Chondrocyte (in vitro differentiated cells): ENCODE data around the gene RNF208. TPM values are rescaled to one million over a fixed set of nuclear protein-coding genes. Genes with fewer than 3 reads are reported as not detected.
"Not testable (repeated sequence)": the region's sequence is repeated elsewhere in the genome, so short reads cannot be mapped to it uniquely, and the experiment has no call there.

Experiments
- DNase-seq: peaks from one replicate; pipeline ENCODE4 v3.0.0; 2021; ENCODE audit warnings: mixed read lengths, low spot score
- H3K27ac Mint-ChIP-seq: one replicate; pipeline ENCODE4 v1.8.0; 2021; ENCODE audit warnings: mild to moderate bottlenecking, moderate library complexity, mixed read lengths; ENCODE audit not compliant: unreplicated experiment
- H3K27me3 Mint-ChIP-seq: 2 replicates; pipeline ENCODE4 v1.8.0; 2021; ENCODE audit warnings: low read depth, mixed read lengths
- H3K36me3 Mint-ChIP-seq: 2 replicates; pipeline ENCODE4 v1.8.0; 2021; ENCODE audit warnings: low read depth, mixed read lengths
- H3K4me1 Mint-ChIP-seq: 2 replicates; pipeline ENCODE4 v1.8.0; 2021; ENCODE audit warnings: low read depth, mild to moderate bottlenecking, mixed read lengths
- H3K4me3 Mint-ChIP-seq: one replicate; pipeline ENCODE4 v1.8.0; 2021; ENCODE audit warnings: mild to moderate bottlenecking, moderate library complexity, mixed read lengths; ENCODE audit not compliant: unreplicated experiment
- H3K9me3 Mint-ChIP-seq: 2 replicates; pipeline ENCODE4 v1.8.0; 2021; ENCODE audit warnings: low read depth, mixed read lengths
- CTCF ChIP-seq: fragments of 200-600 bp; sonication (generic); IDR thresholded peaks from 2 replicates; pipeline ENCODE4 v1.5.0; 2021; ENCODE audit warnings: antibody characterized with exemption, mild to moderate bottlenecking, moderate library complexity
- total RNA-seq: library from RNA; stranded (reverse); gene quantifications from 3 replicates; pipeline ENCODE4 v1.2.1, GENCODE V29; 2021

Gene RNF208
- total RNA-seq, 1 donor from 2014 or later, result 3.3 TPM

- Mint-ChIP-seq H3K27ac (no peak overlapping the region), H3K36me3 (peaks cover 7% of the 10 kb centered on the region), H3K4me1 (peaks cover 24% of the 10 kb centered on the region), H3K4me3 (no peak overlapping the region), H3K27me3 (no peaks in the 10 kb centered on the region), H3K9me3 (no peaks in the 10 kb centered on the region)
- TF ChIP-seq CTCF, result no peak
- DNase-seq, result no peak
These were observed 42.0 kb upstream of the RNF208 start for GRCh38 chr9:137264067-137264466.

DNA sequence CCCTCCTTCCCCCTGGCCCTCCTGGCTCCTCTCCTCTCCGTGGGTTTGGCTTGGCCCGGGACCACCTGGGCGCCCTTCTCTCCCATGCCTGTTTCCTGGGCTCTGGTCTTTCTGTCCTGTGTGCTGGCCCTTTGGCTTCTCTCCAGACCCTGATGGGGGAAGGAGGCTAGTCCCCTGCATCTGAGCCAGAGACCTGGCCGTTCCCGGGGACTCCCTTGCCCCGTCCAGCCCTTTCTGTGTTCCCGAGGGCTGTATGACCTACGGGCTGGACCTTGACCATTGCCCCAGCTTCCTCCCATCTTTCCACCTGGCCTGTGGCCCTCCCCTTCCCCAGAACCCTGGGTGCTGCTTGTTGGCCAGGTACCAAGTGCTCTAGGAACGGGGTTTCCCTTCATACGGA lies 41.5 kb upstream of the RNF208 start:
- Mint-ChIP-seq H3K27ac (no peak overlapping the region), H3K9me3 (no peaks in the 10 kb centered on the region), H3K27me3 (no peaks in the 10 kb centered on the region), H3K4me1 (peaks cover 19% of the 10 kb centered on the region), H3K36me3 (peaks cover 5% of the 10 kb centered on the region), H3K4me3 (no peak overlapping the region)
- no peak for TF ChIP-seq CTCF
- DNase-seq, result no peak

GRCh38 chr9:137262909-137263285 lies 40.9 kb upstream of the RNF208 start:
- no peak for DNase-seq
- H3K27me3 Mint-ChIP-seq, result no peaks in the 10 kb centered on the region
- TF ChIP-seq CTCF, result no peak
- no peak overlapping the region for H3K4me3 Mint-ChIP-seq
- peaks cover 4% of the 10 kb centered on the region for H3K36me3 Mint-ChIP-seq
- H3K4me1 Mint-ChIP-seq, result peaks cover 13% of the 10 kb centered on the region
- no peaks in the 10 kb centered on the region for H3K9me3 Mint-ChIP-seq
- H3K27ac Mint-ChIP-seq, result no peak overlapping the region

DNA sequence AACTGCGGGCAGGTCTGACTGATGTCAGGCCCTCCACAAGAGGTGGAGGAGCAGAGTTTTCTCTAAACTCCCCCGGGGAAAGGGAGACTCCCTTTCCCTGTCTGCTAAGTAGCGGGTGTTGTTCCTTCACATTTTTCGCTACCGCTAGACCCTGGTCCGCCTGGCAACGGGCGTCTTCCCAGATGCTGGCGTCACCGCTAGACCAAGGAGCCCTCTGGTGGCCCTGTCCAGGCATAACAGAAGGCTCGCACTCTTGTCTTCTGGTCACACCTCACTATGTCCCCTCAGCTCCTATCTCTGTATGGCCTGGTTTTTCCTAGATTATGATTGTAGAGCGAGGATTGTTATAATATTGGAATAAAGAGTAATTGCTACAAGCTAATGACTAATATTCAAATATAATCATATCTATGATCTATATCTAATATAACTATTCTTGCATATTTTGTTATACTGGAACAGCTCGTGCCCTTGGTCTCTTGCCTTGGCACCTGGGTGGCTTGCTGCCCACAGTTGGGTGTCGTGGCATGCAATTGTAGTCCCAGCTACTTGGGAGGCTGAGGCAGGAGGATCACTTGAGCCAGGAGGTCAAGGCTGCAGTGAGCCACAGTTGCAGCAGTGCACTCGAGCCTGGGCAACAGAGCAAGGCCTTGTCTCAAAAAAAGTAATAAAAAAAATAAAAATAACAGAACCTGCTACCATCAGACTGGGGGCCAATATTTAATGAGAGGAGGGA lies 40.3 kb upstream of the RNF208 start:
- TF ChIP-seq CTCF, result peak; percentile 75
- not testable (repeated sequence) for H3K4me1 Mint-ChIP-seq, H3K4me3 Mint-ChIP-seq, H3K9me3 Mint-ChIP-seq, DNase-seq, H3K36me3 Mint-ChIP-seq, H3K27me3 Mint-ChIP-seq
- H3K27ac Mint-ChIP-seq, result peak overlapping the region; percentile 69

- no peak for TF ChIP-seq CTCF
- Mint-ChIP-seq H3K9me3 (no peaks in the 10 kb centered on the region), H3K27ac (no peak overlapping the region), H3K36me3 (peaks cover 3% of the 10 kb centered on the region), H3K4me3 (peak overlapping the region; percentile 87), H3K27me3 (no peaks in the 10 kb centered on the region), H3K4me1 (peaks cover 22% of the 10 kb centered on the region)
- no peak for DNase-seq
These were observed 34.8 kb upstream of the RNF208 start for GRCh38 chr9:137256856-137257255.
